GM21515 (cell line): ENCODE data around the gene AGFG1.

Source experiments
- ATAC-seq: cut with Tn5 transposase; IDR thresholded peaks from one replicate; pipeline ENCODE4 v1.9.1; 2021; ENCODE audit not compliant: unreplicated experiment

The AGFG1 gene

DNA sequence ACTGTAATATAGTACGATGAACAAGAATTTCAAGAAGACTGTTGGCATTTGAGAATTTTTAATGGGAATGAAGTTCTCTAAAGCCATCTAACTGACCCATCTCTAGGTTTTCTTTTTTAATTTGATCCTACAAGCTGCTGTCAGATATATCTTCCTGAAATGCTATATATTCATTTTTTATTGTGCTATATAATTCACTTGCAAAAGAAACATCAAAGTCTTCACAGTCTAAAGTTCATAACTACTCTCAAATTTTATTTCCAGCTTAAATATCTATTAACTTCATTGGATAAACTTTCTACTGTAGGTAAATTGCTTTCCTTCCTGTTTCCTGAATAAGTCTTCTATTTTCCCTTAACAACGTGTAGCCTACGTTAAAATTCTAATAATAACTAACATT lies 130.4 kb downstream of the AGFG1 start:
- ATAC-seq: no peak

DNA sequence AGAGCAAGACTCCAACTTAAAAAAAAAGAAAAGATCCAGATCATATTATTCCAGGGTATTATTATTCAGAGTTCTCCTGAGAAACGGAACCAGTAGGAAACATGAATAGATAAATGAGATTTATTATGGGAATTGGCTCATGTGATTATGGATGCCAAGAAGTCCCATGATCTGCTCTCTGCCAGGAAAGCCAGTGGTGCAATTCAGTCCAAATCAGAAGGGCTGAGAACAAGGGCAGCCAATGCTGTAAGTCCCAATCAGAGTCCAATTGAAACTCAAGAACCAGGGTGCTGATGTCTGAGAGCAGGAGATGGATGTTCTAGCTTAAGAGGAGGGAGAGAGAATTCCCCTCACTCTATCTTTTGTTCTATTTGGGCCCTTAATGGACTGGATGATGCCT lies 134.5 kb downstream of the AGFG1 start:
- no peak for ATAC-seq

DNA sequence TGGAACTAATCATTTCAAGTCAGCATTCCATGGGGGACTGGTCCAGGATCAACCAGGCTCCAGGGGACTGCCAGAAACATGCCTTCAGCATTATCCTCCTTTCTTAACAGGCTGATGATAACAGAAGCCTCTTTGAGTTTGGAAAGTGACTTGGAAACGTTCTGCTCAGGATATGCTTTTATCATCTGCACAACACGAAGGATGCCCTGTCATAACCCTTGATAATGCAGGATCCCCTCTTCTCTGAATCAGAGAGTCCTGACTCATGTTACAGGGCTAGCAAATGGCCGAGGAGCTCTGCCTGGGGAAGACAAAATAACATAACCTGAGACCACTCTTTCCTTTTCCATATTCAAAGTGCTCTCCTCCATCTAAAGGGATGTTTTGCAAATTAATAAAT lies 136.0 kb downstream of the AGFG1 start:
- no peak for ATAC-seq

DNA sequence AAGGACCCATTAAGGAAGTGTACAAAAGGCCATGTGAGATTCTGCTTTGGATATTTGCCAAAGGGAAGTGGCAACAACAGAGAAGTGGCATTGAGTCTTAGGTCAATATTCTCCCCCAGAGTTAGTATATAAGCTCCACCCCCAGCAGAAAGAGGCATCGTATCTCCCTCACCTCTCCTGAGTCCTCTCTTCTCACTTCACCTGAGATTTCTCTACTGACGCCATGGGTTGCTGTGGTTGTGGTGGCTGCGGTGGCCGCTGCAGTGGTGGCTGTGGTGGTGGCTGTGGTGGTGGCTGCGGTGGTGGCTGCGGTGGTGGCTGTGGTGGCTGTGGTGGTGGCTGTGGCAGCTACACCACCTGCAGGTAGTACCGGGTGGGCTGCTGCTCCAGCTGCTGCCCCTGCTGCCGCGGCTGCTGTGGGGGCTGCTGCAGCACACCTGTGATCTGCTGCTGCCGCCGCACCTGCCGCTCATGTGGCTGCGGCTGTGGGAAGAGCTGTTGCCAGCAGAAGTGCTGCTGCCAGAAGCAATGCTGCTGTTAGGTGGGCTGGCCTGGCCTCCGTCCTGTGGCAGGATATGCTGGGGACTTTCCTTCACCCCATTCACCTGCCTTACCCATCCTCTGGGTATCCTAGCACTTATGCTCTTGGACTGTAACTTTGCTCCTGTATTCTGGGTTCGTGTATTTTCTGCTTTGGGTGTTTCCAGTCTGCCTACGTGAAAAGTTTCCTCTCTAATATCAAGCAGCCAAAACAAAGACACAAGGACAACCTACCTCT lies 136.8 kb downstream of the AGFG1 start:
- no peak for ATAC-seq

DNA sequence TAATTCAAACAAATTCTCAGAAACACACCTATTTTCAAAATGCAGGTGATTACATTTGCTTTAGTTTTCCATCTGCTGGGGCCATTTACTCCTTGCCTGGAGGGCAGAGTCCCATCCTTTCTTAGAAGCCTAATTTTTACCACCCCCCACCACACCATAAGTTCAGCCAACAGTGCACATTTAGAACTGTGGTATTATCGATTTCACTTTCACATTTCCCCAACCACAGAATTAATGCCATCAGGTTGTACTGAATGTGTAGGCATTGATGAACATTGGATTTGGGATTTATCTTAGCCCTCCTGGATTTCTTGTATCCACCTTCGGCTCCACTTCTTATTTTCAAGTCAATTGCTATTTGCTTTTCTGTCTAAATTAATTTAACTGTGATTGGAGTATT lies 138.2 kb downstream of the AGFG1 start:
- no peak for ATAC-seq
